ENCODE measurements around the gene BTBD1.

Gene BTBD1

GRCh38 chr15:82985688-82986441 lies 81.2 kb downstream of the BTBD1 start, which contains the start of gene RAMAC:
Gene RAMAC, plus strand, starts transcription at chr15:82986210. Its CDS starts 2,809 bp downstream, at chr15:82989019.
- DNase-seq: peak; percentile 88

DNA sequence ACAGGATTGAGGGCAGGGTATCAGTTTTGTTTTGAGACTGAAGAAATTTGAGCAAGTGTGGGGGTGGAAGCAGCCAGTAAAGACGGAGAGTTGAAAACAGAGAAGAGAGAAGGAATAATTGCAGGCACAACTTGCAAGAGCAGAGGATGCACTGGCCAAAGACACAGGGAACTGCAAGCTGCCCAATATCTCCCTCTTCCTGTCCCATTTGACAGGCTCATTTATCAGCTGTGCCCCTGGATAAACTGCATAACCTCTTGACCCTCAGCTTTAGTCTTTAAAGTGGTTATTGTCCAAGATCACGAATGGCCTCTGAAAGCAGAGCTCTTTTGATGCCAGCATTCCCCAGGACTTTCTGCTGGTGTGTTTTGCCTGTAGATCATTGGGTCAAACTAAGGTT lies 86.1 kb downstream of the BTBD1 start:
- no peak for DNase-seq

- no peak for DNase-seq
Observed at GRCh38 chr15:82979726-82980125, 87.3 kb downstream of the BTBD1 start.

- DNase-seq: no peak
Observed at GRCh38 chr15:82978438-82978837, 88.6 kb downstream of the BTBD1 start.

DNA sequence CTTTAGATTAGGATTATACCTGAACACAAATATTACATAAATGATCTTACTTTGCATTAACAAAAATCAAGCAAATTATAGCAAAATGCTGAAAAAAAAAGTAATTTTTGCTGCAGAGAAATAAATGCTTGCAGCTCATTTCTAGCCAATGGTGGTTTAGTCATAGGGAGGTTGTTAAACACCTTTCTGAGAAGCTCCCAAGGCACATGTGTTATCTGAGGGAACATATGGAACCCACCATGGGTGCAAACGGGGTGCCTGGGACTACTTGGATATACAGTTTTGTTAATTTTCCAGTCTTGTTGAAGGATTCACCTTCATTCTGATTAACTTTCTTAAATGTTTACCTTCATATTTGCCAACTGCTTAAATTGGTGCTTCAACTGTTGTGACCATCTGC lies 90.0 kb downstream of the BTBD1 start:
- no peak for DNase-seq

- no peak for DNase-seq
Observed at GRCh38 chr15:82972990-82973389, 94.1 kb downstream of the BTBD1 start.

DNA sequence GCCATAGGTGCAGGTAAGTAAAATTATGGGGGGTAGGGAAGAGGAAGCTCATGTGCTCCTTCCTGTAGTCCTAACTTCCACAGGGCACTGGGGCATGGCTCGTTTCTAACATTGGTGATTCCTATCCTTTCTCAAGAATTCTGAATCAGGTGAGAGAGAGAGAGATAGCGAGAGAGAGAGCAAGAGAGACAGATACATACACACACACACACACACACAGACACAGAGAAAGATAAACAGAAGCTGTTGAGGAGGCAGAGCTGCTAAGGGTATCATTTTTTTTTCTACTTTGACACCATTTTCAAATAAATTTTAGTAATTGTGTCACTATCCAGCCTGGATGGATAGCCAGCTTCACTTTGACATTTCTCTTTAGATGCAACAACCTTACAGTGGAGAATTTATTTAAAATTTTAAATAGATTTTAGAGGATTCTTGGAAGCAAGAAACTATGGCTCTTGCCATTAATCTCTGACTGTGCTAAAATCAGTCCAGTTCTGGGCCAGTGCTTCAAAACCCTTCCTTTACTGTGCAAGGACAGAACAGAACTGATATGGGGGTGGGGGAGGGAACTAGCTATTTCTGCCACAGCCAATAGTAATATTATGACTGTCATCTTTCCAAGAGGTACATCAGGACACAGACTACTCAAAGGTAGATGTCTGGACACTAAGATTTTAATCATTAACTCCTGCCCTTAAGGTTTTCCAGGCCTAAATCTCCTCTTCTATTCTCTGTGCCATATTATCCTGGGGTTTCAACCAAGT lies 95.7 kb downstream of the BTBD1 start:
- DNase-seq: no peak

DNA sequence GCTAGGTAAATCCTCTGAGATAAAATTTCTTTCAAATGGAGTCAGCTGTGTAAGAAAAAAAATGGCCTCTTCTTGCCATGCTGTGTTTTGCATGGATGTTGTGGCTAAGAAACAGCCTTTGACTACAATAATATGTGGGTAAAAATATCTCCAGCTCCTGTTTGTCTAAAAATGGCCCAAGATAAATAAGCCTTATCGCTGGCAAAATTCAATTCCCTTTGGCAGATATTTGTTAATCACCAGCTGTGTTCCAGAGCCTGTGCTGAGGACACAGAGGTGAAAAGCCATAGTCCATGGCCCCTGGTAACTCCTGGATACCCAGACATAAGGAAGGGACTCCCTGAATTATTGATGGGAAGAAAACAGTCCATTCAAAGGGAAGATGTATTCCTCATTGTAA lies 96.4 kb downstream of the BTBD1 start:
- DNase-seq: no peak

- no peak for DNase-seq
Observed at GRCh38 chr15:82970078-82970686, 96.9 kb downstream of the BTBD1 start.

GRCh38 chr15:82969353-82969752 lies 97.7 kb downstream of the BTBD1 start:
- no peak for DNase-seq

DNA sequence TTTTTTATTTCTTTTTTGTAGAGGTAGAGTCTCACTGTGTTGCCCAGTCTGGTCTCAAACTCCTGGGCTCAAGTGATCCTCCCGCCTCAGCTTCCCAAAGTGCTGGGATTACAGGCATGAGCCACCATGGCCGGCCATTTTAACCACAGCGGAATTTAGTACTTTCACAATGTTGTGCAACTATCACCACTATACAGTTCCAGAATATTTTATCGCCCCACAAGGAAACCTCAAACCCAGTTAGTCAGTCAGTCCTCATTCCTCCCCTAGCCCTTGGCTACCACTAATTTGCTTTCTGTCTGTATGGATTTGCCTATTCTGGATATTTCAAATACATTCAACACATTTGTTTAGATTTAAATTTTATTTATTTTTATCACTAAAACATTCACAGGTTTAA lies 99.0 kb downstream of the BTBD1 start:
- DNase-seq: no peak

DNA sequence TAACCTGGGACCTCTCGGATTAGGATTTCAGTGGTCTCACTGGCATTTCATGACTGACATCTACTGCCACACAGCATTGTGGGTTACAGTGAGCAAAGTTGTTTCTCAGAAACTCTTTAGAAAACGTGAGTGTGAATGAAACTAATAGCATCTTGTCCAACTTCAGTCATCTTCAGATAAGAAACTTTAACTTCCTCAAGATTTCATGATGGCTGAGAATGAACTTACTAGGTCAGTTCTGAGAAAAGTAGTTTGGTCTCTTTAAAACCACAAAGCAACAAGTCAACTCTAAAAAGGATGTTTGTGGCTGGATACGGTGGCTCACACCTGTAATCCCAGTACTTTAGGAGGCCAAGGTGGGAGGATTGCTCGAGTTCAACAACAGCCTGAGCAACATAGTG lies 100.4 kb downstream of the BTBD1 start:
- no peak for DNase-seq

All from stimulated activated CD4-positive, alpha-beta T cell treated with anti-CD3 and anti-CD28 coated beads, Interleukin-4, amount 100 ng/mL, for 1 hour (primary cell).